Umbilical cord (tissue), 2 donors: ENCODE results near the gene RPS14. TPM values are rescaled to one million over a fixed set of nuclear protein-coding genes. Genes with fewer than 3 reads are reported as not detected.

ENCODE experiments used
- DNase-seq: peaks from one replicate; pipeline ENCODE4 v3.0.0-alpha.2; 2015; ENCODE audit warnings: low spot score
- total RNA-seq: library from RNA; depleted of rRNA; stranded (reverse); fragments of >200 nt; gene quantifications from one replicate; pipeline ENCODE4 v1.2.3, GENCODE V29; 2014; ENCODE audit warnings: low replicate concordance; ENCODE audit not compliant: insufficient read depth

Gene RPS14
- total RNA-seq, 1 donor from 2014 or later = 1,414 TPM

DNA sequence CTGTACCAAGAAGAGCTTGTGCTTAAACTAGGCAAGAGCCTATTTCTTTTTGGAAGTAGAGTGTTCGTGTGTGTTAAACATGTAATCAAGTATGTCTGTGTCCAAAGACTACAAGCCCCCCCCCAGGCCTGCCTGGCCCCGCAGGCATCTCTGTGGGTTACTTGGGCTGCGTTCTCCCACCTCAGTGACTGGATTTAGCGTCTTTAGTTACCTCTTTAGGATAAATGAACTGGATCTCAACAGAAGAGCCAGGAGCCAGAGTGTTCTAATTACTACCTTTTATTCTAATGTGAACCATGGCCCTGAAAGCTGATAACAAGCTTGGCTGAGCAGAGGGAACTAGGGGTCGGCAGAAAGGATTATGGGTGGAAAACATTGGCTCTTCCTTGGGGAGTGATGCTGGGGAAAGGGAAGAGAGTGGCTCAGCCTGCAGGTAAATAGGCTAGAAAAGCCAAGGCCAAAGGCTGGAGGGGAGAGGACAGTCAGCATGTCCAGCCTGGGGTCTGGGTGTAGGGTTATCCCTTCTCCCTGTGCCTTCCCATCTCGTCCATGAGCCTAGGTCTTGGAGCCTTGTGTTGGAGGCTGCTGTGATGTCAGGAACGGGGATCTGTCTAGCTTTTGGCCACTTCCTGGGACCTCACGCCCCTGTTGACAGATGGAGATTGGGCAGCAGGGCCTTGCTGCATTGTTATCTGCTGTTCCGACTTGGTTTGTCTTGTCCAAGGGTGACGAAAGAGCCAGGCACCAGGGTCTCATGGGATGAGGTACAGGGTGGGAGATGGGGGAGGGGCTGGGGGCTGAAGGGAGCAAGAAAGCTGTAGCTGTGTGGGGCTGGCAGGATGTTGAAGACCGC is 47.9 kb downstream of the RPS14 start:
- DNase-seq = no peak

DNA sequence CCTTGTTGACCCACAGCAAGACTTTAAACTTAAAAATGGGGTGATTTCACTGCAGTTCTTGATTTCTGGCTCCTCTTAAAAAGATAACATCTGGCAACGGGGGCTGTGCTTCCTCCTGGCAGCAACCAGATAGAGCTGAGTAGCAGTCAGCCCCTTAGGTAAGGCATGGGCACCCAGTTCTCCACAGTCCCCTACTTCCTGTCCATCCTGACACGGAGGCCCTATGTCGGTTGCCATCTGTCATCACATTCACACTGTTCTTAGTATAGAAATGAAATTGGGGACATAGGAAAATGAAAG is 48.5 kb downstream of the RPS14 start:
- DNase-seq = no peak

DNA sequence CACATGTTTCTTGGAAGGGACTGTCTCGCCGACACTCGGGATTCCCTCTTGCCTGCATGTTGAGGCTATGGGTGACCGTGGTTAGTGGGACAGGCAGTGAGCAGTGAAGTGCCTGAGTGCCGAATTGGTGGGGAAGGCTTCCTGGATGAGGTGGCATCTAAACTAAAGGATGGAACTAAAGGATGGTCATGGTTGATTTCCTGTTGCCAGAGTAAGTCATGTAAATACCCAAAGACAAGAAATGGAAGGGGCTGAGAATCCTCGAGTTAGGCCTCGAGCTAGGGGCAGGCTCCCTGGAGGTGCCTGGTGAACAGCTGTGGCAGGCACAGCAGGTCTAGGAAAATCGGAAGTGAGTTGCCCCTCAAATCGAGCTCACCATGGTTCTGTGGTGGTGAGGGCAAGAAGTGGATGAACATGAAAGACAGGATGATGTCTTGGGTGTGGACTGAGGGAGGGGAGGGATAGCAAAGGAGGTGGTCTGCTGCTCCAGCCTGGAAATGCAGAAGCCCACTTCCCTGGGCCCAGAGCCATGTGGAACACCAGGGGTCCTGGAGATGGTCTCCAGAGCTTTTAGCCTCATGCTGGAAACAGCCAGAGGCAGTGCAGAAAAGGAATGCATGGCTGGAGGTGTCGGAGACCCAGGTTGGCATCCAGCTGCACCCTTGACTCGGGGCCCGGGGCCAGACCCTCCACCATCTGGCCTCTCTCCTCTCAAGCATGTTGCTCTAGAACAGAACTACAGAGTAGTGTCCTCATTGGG is 49.0 kb downstream of the RPS14 start:
- no peak for DNase-seq

DNA sequence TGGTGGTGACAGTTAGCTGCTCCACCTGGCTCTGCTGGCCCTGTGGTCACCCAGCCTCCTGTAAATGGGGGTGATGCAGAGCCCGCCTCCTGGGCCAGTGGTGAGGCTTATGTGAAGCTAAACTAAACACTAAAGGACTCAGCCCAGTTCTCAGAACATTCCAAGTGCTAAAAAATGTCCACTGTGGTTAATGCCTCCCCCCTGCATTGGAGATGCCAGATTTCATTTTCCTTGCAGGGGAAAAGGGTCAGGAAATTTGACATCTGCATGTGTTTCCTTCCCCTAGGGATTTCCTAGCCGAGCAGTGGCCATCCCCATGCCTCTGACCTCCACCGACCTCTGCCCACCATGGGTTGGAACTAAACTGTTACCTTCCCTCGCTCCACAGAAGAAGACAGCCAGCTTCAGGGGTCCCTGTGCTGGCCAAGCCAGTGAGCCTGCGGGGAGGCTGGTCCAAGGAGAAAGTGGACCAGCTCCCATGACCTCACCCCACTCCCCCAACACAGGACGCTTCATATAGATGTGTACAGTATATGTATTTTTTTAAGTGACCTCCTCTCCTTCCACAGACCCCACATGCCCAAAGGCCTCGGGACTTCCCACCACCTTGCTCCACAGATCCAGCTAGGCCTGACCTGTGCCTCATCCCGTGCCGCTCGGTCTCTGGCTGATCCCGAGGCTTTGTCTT is 49.9 kb downstream of the RPS14 start:
- no peak for DNase-seq

DNA sequence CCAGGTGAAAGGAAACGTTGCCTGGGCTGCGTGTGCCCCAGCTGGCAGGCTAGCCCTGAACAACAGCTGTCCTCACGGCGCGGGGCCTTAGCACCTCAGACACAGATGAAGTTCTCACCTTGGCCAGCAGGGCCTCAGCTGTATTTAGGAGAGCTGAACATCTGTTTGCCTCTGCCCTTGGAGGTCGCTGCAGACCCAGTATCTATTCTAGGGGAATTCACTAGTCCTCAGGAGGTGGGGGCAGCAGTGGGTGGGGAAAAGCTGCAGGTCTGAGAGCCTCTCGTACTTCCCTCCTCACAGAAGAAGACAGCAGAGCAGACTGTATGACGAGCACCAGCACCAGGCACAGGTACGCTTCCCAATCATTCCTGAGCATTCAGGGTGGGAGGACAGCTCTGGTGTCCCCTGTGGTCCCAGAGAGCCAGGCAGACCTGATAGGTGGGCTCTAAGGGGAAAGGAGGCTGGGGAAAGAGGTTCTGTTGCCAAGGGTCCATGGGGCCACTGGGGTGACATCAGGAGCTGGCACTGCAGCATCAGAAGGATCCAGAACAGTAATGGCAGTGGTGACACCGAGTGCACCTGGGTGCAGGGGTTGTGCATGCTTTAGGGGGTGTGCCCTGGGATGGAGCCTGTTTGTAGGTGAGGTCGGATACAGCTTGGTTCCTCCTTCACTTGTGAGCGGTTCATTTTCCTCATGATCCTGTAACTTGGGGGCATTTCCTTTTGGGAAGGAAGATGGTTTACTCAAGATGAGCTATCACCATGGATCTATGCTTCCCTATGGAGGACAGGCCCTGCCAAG is 50.6 kb downstream of the RPS14 start:
- DNase-seq = no peak

DNA sequence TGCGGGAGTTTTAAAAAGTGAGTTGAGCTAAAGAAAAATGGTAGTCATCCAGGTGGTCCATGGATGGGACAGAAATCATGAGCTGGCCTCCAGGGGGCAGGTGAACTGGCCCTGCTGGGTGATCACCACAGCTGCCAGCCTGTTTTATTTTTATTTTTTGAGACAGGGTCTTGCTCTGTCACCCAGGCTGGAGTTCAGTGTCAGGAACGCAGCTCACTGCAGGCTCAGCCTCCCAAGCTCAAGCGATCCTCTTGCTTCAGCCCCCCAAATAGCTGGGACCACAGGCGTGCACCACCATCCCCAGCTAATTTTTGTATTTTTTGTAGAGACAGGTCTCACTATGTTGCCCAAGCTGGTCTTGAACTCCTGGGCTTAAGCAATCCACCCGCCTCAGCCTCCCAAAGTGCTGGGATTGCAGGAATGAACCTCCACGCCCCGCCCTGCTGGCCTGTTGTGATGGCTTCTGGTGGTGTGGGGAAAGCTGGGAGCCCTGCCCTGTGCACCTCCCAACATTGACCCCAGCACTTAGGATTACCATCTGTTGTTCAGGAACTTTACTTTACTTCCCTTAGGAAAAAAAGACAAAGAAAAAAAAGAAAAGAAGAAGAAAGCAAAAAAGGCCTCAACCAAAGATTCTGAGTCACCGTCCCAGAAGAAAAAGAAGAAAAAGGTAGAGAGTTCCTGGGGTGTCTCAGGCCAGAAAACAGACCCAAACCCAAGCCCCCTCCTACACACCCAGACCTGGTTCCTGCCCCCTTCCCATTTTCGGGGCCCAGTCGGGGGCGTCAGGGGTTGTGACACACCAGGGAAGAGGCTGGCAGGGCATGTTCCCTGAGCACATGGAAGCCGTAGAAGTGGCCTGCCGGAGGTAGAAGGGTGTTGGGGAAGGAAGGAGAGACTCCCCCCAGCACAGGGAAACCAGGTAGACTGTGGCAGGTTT is 51.5 kb downstream of the RPS14 start:
- no peak for DNase-seq

DNA sequence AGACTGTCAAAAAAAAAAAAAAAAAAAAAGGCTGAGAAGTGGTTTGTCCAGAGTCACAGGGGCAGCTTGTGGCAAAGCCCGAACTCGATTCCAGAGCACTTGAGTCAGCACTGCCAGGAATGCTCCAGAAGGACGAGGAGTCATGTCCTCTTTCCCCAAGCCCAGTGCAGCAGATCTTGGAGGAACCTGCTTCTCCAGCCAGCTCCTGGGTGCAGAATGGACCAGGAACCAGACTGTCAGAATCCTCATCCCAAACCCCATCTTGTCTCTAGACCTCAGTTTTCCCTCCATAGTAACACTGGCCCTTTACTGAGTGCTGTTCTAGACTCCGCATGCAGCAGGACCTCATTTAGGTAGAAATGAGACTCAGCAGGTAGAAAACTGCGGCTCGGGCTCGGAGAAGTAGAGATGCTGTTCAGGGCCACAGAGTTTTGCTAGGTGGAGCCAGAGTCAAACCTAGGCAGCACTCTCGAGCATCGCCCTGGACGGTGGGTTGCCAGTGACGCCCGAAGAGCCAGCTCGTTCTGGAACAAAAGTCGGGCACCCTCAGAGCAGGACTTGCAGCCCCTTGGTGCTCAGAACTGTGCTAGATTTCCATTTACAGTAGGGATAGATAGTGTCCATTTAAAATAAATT is 52.3 kb downstream of the RPS14 start:
- no peak for DNase-seq

DNA sequence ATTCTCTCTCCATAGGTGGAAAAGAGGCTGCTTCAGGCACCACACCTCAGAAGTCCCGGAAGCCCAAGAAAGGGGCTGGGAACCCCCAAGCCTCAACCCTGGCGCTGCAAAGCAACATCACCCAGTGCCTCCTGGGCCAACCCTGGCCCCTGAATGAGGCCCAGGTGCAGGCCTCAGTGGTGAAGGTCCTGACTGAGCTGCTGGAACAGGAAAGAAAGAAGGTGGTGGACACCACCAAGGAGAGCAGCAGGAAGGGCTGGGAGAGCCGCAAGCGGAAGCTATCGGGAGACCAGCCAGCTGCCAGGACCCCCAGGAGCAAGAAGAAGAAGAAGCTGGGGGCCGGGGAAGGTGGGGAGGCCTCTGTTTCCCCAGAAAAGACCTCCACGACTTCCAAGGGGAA is 53.3 kb downstream of the RPS14 start:
- no peak for DNase-seq

DNA sequence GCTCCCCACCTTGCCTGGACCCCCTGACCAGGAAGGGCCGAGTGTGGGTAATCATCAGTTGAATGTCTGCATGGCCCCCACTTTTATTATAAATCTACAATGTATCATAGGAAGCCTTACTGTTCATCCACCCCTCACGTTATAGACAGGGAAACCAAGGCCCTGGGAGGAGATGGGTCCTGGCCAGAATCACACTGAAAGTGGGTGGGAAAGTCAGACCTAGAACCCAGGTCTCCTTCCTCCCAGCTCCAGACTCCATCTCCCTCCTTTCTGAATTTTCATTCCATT is 53.9 kb downstream of the RPS14 start:
- no peak for DNase-seq

DNA sequence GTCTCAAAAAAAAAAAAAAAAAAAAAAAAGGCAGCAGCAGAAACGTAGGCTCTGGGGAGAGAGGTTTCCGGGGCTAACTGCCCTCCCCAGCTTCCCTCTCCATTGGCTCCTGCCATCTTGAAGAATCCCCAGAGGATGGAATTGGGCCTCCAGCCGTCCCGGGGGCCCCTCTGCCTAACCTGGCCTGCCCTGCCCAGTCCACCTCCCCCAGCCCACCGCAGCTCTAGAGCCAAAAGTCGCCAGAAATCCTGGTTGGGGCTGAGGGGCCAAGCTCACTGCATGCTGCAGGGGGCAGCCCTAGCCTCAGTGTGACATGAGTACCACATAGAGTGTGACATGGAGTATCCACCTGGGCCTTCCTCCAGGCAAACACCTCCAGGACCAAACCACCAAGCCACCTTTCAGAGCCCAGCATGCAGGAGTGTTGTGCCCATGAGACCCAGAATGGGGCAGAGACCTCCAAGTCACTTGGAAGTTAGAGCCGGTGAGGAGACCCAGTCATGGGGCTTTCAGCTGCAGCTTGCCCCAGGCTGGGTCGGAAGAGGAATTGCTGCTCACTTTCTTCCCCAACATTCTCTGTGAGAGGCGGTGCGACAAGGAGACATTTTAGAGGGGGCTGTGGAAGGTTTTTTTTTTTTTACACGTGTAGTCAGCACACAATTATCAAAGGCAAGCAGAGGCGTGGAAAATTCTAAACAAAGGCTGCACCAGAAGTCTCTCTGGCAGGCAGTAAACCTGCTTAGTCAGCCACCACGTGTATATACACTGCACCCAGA is 54.4 kb downstream of the RPS14 start:
- no peak for DNase-seq

DNA sequence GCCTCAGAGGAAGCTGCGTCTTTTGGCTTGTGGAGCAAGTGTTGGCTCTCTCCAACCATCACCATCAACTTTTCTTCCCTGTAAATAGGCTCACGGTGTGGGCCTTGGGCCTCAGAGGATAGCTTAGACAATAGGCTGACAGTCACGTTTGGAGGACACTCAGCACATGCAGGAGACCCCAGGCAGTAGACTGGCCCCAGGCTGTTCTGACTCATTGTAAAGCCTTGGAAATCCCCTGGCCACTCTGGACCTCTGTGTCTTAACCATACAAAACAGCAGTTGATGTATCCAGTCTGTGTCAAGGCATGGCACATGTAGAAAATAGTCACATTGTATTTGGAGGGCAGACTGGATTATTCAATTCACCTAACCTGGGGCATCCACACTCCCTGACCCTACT is 55.4 kb downstream of the RPS14 start:
- DNase-seq = no peak

DNA sequence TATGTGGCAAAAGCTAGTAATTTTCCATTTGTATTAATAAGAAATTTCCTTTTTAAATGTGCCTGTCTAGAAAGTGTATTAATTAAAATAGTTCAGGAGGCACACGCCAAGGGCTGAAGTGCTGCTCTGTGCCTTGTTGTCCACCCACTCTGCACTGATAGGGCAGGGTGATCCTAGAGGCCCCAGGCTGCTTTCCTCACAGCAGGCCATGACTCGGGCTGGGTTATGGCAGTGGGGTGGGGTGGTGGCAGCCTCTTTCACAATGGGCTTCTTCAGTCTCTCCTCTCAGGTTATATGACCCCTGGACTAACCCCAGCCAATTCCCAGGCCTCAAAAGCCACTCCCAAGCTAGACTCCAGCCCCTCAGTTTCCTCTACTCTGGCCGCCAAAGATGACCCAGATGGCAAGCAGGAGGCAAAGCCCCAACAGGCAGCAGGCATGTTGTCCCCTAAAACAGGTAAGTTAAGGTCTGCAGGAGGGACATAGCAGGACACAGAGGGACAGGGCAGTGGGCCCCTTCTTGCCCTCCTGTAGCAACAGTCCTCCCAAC is 56.4 kb downstream of the RPS14 start:
- no peak for DNase-seq

DNA sequence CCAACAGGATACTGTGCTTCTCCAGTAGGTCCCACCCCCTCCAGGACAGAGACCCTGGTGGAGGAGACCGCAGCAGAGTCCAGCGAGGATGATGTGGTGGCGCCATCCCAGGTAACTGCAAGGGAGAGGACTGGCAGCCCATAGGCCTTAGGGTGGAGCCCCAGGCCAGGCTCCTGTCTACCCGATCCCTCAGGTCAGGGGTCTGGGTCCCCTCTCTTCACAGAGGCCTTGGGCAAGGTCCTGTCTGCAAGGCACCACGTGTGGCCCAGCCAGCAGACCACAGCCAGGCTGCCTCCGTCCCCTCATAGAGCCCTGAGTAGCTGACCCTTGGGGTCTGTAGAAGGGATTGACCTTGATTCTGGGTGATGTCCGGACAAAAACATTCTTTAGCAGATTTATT is 56.9 kb downstream of the RPS14 start:
- DNase-seq = no peak

Other genes starting within 250 kb of the RPS14 start
- gene CAMK2A, start 160.0 kb downstream of the RPS14 start, total RNA-seq = 5.8 TPM
- gene ARSI, start 146.8 kb downstream of the RPS14 start, total RNA-seq = 15.9 TPM
- 8.4 TPM for gene TCOF1, start 92.0 kb downstream of the RPS14 start, total RNA-seq
- gene CD74, start 36.8 kb downstream of the RPS14 start, total RNA-seq = 31.1 TPM
- gene NDST1, start 58.4 kb upstream of the RPS14 start, total RNA-seq = 47.4 TPM
- gene SYNPO, start 190.9 kb upstream of the RPS14 start, total RNA-seq = 22.6 TPM
- 10.4 TPM for gene MYOZ3, start 211.5 kb upstream of the RPS14 start, total RNA-seq